Measurements from ENCODE around the gene DCXR. TPM values are rescaled to one million over a fixed set of nuclear protein-coding genes. Genes with fewer than 3 reads are reported as not detected.

Gene DCXR
- total and polyA plus RNA-seq, 2 of the 13 experiments (the other 11 are each of a cell fraction or from before 2014, with no cell fraction given) = 287 to 311 TPM

DNA sequence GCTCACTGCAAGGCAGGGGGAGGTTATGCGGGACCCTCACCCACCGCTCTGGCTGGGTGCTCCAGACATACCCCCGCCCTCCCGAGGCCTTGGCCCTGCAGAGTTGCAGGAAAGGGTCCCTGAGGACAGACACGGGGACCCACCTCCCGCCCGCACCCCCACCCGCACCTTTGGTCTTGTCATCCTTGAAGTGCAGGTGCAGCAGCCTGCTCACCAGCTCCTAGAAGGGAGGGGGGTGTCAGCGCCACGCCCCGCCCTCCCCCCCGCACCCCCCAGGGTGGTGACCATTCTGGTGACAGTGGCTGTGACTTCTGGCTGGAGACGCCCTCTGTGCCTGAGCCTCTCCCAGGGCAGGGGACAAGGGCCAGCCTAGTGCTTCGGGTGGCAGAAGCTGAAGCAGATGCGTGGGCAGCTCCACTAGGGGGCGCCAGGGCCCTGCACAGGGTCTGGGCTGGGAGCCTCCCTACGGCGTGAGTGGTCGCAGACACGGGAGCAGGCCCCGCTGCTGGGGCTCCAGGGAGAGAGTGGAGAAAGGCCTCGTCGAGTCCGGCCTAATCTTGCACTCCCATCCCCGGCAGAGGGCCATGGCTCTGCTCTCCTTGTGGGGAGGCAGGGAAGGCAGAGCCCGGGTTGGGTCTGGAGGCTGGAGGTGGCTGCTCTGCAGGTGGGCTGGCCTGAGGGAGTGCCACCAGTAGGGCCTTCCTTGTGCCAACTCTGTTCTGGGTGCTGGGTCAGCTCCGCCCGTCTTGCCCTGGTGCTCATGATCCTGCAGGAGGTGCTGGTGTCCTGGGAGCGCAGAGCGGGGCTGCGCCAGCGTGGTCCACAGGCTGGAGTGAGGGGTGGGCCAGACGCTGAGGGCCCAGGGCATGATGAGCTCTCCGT lies 17.6 kb downstream of the DCXR start (continued):
- no peak for TF ChIP-seq ZNF256 (CRISPR knock-in tag; conservative IDR thresholded peaks at IDR 0.05)
- no peak for TF ChIP-seq PPARG (CRISPR knock-in tag; conservative IDR thresholded peaks at IDR 0.05)
- no peak for TF ChIP-seq AHR (CRISPR knock-in tag; IDR thresholded peaks at IDR 0.05)
- no peak; the same call in 1 of the 2 replicates for TF ChIP-seq BRD4 (CRISPR knock-in tag; IDR thresholded peaks at IDR 0.05)
- no peak for TF ChIP-seq LCORL (IDR thresholded peaks at IDR 0.05)
- 0 out of 2 replicates have a peak, but pooled peaks have one; percentile 42 for TF ChIP-seq LCORL (CRISPR knock-in tag; IDR thresholded peaks at IDR 0.05)
- no peak for TF ChIP-seq ZNF569 (CRISPR knock-in tag; IDR thresholded peaks at IDR 0.05; ENCODE audit: borderline replicate concordance)
- TF ChIP-seq RARG (CRISPR knock-in tag; IDR thresholded peaks at IDR 0.05; ENCODE audit: low read depth) = no peak
- peak; percentile 14; the same call in 1 of the 2 replicates for TF ChIP-seq ZNF556 (CRISPR knock-in tag; IDR thresholded peaks at IDR 0.05; ENCODE audit: borderline replicate concordance)
- TF ChIP-seq SAP130 (CRISPR knock-in tag; IDR thresholded peaks at IDR 0.05; ENCODE audit: low read depth) = peak; percentile 76
- no peak for TF ChIP-seq NCOA2 (CRISPR knock-in tag; IDR thresholded peaks at IDR 0.05)
- TF ChIP-seq KLF16 (CRISPR knock-in tag; IDR thresholded peaks at IDR 0.05) = peak in 1 of 2 experiments; percentile 35; a peak in 1 of 4 replicates
- TF ChIP-seq GATAD1 (CRISPR knock-in tag; IDR thresholded peaks at IDR 0.05) = peak; percentile 61; the same call in 1 of the 2 replicates
- peak; percentile 47; the same call in 1 of the 2 replicates for TF ChIP-seq IRF2 (CRISPR knock-in tag; IDR thresholded peaks at IDR 0.05)
- peak; percentile 49; the same call in 1 of the 2 replicates for TF ChIP-seq MEF2D (CRISPR knock-in tag; IDR thresholded peaks at IDR 0.05)
- no peak; the same call in 1 of the 2 replicates for TF ChIP-seq SP2 (CRISPR knock-in tag; IDR thresholded peaks at IDR 0.05)
- peak; percentile 47; the same call in 1 of the 2 replicates for TF ChIP-seq ZNF619 (CRISPR knock-in tag; IDR thresholded peaks at IDR 0.05)
- no peak for TF ChIP-seq MBNL3 (CRISPR knock-in tag; conservative IDR thresholded peaks at IDR 0.05)
- TF ChIP-seq ZEB1 (IDR thresholded peaks at IDR 0.05; ENCODE audit: insufficient replicate concordance, low read depth) = peak; percentile 47
- TF ChIP-seq THAP9 (CRISPR knock-in tag; IDR thresholded peaks at IDR 0.05; ENCODE audit: borderline replicate concordance) = 0 out of 2 replicates have a peak, but pooled peaks have one; percentile 7
- 0 out of 2 replicates have a peak, but pooled peaks have one; percentile 14 for TF ChIP-seq ARID5B (CRISPR knock-in tag; IDR thresholded peaks at IDR 0.05)
- no peak for TF ChIP-seq IKZF4 (CRISPR knock-in tag; IDR thresholded peaks at IDR 0.05; ENCODE audit: borderline replicate concordance, low read depth, not compliant biosample characterization)
